Gastroesophageal sphincter (tissue), 4 donors: ENCODE results near the gene DHCR24. TPM values are rescaled to one million over a fixed set of nuclear protein-coding genes. Genes with fewer than 3 reads are reported as not detected.

Source experiments
- ATAC-seq: fragments of 150-250 bp; one replicate; pipeline ENCODE4 v1.9.1; 2016; ENCODE audit warnings: mild to moderate bottlenecking, moderate library complexity
- H3K27ac ChIP-seq, 4 donors: fragments of 200-600 bp; sonication (generic) in 3 of 4; 1 replicate in 3 of 4; 2 replicates in 1 of 4; pipeline ENCODE4 v1.5.1; 2016 to 2019
- H3K27me3 ChIP-seq: fragments of 200-600 bp; sonication (generic); one replicate; pipeline ENCODE4 v1.5.1; 2019
- H3K36me3 ChIP-seq, 2 donors: fragments of 200-600 bp; sonication (generic); one replicate each; pipeline ENCODE4 v1.5.1; 2019; ENCODE audit warnings: control low read depth in 1 of 2
- H3K4me1 ChIP-seq, 3 donors: fragments of 200-600 bp; sonication (generic); 1 replicate in 2 of 3; 2 replicates in 1 of 3; pipeline ENCODE4 v1.5.1; 2016 to 2019; ENCODE audit warnings: control low read depth in 2 of 3
- H3K4me3 ChIP-seq, 2 donors: fragments of 200-600 bp; sonication (generic); one replicate each; pipeline ENCODE4 v1.5.1; 2019; ENCODE audit warnings: mild to moderate bottlenecking in 1 of 2, moderate library complexity in 1 of 2
- H3K9me3 ChIP-seq, 3 donors: fragments of 200-600 bp; sonication (generic); one replicate each; pipeline ENCODE4 v1.5.1; 2017 to 2019; ENCODE audit warnings: control low read depth in 2 of 3
- EP300 ChIP-seq: sonication (generic); formaldehyde crosslinking; IDR thresholded peaks from one replicate; pipeline ENCODE4 v1.6.1; 2017; ENCODE audit warnings: antibody characterized with exemption, mild to moderate bottlenecking
- POLR2A ChIP-seq, 2 donors: fragments of 450-650 bp; IDR thresholded peaks; one replicate each; pipeline ENCODE4 v1.6.1; 2017; ENCODE audit warnings: antibody characterized with exemption in 2 of 2, mild to moderate bottlenecking in 2 of 2, moderate library complexity in 1 of 2
- POLR2AphosphoS5 ChIP-seq: sonication (generic); formaldehyde crosslinking; IDR thresholded peaks from one replicate; pipeline ENCODE4 v1.6.1; 2017; ENCODE audit warnings: antibody characterized with exemption
- WGBS, 2 donors: methylation state at CpG; one replicate each; pipeline ENCODE4 v1.1.5; 2018; ENCODE audit warnings: low coverage in 1 of 2; 5-methylcytosine and 5-hydroxymethylcytosine counted together
- total RNA-seq, 4 donors: library from RNA; depleted of rRNA; stranded (reverse); fragments of >200 nt; gene quantifications; one replicate each; pipeline ENCODE4 v1.1.0, GENCODE V29; 2016
- TF ChIP-seq, protein P1 (sequence below), 4 experiments: fragments of 200-600 bp in 2 of 4; fragments of 450-650 bp in 2 of 4; sonication (generic) in 1 of 4; IDR thresholded peaks; one replicate each; pipeline ENCODE4 v1.5.1; 2017 to 2019; ENCODE audit warnings: antibody characterized with exemption in 4 of 4, mild to moderate bottlenecking in 2 of 4, moderate library complexity in 2 of 4

The DHCR24 gene
- total RNA-seq, 4 donors from 2014 or later: 7.9 to 31.9 (median 15.9) TPM

GRCh38 chr1:54850069-54850730 lies 36.8 kb downstream of the DHCR24 start:
- Histone ChIP-seq H3K4me3 (no peak overlapping the region), H3K36me3 (peaks cover 0 to 38% of the 10 kb centered on the region in 2 donors), H3K4me1 (peaks cover 0 to 4% (median 0%) of the 10 kb centered on the region in 3 donors), H3K9me3 (no peaks in the 10 kb centered on the region), H3K27me3 (no peaks in the 10 kb centered on the region), H3K27ac (peak overlapping the region in 1 of 4 donors; percentile 34)
- no peak for ATAC-seq
- TF ChIP-seq POLR2A (IDR thresholded peaks at IDR 0.05) (no peak), POLR2AphosphoS5 (no peak), EP300 (no peak)
- TF ChIP-seq, protein P1, sequence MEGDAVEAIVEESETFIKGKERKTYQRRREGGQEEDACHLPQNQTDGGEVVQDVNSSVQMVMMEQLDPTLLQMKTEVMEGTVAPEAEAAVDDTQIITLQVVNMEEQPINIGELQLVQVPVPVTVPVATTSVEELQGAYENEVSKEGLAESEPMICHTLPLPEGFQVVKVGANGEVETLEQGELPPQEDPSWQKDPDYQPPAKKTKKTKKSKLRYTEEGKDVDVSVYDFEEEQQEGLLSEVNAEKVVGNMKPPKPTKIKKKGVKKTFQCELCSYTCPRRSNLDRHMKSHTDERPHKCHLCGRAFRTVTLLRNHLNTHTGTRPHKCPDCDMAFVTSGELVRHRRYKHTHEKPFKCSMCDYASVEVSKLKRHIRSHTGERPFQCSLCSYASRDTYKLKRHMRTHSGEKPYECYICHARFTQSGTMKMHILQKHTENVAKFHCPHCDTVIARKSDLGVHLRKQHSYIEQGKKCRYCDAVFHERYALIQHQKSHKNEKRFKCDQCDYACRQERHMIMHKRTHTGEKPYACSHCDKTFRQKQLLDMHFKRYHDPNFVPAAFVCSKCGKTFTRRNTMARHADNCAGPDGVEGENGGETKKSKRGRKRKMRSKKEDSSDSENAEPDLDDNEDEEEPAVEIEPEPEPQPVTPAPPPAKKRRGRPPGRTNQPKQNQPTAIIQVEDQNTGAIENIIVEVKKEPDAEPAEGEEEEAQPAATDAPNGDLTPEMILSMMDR (IDR thresholded peaks at IDR 0.05): no peak
- 63 to 76% methylated on average over 5 of the region's 5 CpGs for WGBS, 2 donors

DNA sequence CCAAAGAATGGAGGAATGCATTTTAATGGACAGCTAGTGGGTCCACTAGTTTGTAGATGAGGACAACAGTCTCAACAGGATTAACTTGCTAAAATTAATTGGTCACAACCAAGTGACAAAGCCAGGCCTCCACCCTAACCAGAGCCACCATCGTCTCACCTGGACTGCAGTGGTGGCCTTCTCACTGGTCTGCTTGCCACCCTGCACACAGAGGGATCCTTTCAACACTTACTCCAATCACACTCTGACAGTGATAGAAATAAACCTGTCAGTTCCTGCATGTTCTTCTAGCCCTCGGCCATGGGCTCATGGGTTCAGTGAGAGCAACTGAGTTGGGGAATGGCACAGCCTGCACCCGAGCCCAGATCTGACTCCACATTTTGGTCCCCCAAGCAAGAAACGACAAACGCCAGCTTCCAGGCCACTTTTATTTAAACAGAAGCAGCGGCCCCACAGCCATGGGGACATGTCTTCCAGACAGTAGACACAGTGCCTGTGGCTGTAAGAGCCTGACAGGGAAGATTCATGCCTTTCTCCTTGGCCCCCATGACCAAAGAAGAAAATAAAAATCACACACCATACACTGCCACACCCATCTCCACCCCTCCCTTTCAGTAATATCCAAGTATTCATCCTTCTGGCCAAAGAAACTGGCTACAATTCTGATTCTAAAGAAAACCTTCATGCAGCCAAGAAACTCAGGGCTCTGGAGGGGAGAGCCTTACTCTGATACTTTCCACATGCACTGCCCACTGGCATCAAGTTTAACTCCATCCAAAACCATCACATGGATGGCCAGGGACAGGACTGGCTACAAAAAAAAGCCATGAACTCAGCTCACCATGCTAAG lies 37.6 kb downstream of the DHCR24 start:
- TF ChIP-seq POLR2AphosphoS5 (no peak), EP300 (no peak), POLR2A (IDR thresholded peaks at IDR 0.05) (no peak)
- TF ChIP-seq, protein P1 (IDR thresholded peaks at IDR 0.05): no peak
- ATAC-seq: no peak
- 71 to 80% methylated on average over 1 to 2 of the region's 6 CpGs for WGBS, 2 donors
- Histone ChIP-seq H3K27ac (peak overlapping the region in 1 of 4 donors; percentile 34), H3K4me3 (no peak overlapping the region), H3K9me3 (no peaks in the 10 kb centered on the region), H3K27me3 (no peaks in the 10 kb centered on the region), H3K36me3 (peaks cover 0 to 38% of the 10 kb centered on the region in 2 donors), H3K4me1 (peaks cover 0 to 4% (median 0%) of the 10 kb centered on the region in 3 donors)

DNA sequence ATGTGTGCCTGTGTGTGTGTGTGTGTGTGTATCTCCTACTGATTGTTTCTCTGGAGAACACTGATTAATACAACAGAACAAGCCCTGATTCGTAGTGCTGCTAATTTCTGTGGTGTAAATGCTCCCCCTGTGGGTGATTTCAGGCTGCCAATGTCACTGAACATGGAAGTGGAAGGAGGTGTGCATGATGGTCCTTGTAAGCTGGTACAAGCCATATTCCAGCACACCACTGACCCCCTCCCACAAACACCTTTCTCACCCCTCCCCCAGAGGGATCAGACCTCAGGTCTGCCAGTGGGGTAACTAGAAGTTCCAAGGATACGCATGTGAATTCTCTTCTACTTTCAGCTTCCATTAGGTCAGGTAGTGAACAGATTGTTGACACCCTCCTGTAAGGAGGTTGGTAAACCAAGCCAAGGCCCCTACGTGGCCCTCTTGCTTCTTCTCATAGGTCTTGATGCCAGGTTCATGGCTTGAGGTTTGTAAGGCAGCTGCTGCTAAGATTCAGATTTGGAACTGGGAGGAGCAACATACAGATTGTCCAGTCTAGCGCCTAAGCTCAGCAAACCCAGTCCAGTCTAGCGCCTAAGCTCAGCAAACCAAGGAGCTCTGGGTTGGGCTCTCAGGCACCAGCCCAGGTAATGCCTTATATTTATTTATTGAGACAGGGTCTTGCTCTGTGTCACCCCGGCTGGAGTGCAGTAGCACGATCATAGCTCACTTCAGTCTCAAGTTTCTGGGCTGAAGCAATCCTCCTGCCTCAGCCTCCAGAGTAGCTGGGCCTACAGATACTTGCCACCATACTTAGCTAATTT lies 38.7 kb downstream of the DHCR24 start:
- 80 to 100% methylated on average over 1 to 3 of the region's 7 CpGs for WGBS, 2 donors
- H3K27ac ChIP-seq: no peak overlapping the region
- peaks cover 0 to 4% (median 0%) of the 10 kb centered on the region in 3 donors for H3K4me1 ChIP-seq
- H3K27me3 ChIP-seq: no peaks in the 10 kb centered on the region
- H3K9me3 ChIP-seq: no peaks in the 10 kb centered on the region
- no peak overlapping the region for H3K4me3 ChIP-seq
- peaks cover 0 to 31% of the 10 kb centered on the region in 2 donors for H3K36me3 ChIP-seq
- TF ChIP-seq POLR2AphosphoS5: no peak
- TF ChIP-seq, protein P1 (IDR thresholded peaks at IDR 0.05): no peak
- TF ChIP-seq POLR2A (IDR thresholded peaks at IDR 0.05): no peak
- TF ChIP-seq EP300: no peak
- ATAC-seq: no peak

DNA sequence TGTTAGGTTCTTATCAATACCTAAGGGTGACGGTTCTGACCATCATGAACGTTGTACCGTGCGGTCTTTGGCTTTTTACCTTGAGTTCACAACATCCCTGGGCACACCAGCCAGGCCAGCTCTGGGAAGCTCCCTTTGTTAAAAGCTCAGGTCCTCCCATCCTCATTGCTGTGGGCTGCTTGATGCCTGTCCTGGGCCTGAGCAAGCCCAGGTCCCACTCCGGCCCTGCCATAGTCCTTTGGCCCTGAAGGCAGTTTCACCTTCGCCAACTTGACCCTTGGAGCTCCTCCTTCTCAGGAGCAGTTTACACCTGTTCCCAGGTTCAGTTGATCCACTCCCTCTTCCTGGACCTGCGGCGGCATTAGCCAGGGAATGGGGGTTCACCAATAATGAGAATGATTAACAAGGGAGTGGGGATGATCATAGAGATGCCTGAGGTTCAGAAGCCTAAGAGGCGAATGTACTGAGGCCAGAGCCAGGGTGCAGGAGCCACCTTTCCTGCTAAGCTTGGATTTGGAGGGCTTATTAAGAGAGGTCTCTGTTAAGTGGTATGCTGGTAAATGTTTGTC lies 40.2 kb downstream of the DHCR24 start:
- H3K9me3 ChIP-seq: no peaks in the 10 kb centered on the region
- peaks cover 0 to 4% (median 0%) of the 10 kb centered on the region in 3 donors for H3K4me1 ChIP-seq
- H3K4me3 ChIP-seq: no peak overlapping the region
- WGBS, 2 donors: 90 to 100% methylated on average over 3 to 6 of the region's 9 CpGs
- peaks cover 0 to 15% of the 10 kb centered on the region in 2 donors for H3K36me3 ChIP-seq
- no peak overlapping the region for H3K27ac ChIP-seq
- H3K27me3 ChIP-seq: no peaks in the 10 kb centered on the region
- TF ChIP-seq EP300 (no peak), POLR2AphosphoS5 (no peak), POLR2A (IDR thresholded peaks at IDR 0.05) (no peak)
- TF ChIP-seq, protein P1 (IDR thresholded peaks at IDR 0.05): no peak
- ATAC-seq: no peak
